Loucy (cell line): Measurements from ENCODE around the gene SUPT3H.

ENCODE experiments used
- H2AFZ ChIP-seq: fragments of 200-600 bp; sonication (generic); 2 replicates; pipeline ENCODE4 v1.6.0; 2016; ENCODE audit warnings: antibody characterized with exemption, mild to moderate bottlenecking, low read length, moderate library complexity
- H3F3A ChIP-seq: fragments of 200-600 bp; 2 replicates; pipeline ENCODE4 v1.6.0; 2016; ENCODE audit warnings: antibody characterized with exemption, low read depth, mild to moderate bottlenecking
- H3K27me3 ChIP-seq: fragments of 200-600 bp; sonication (generic); 2 replicates; pipeline ENCODE4 v1.6.1; 2014; ENCODE audit warnings: low read length, mild to moderate bottlenecking; ENCODE audit not compliant: insufficient read depth, poor library complexity, severe bottlenecking
- H3K36me3 ChIP-seq: fragments of 200-600 bp; sonication (generic); 2 replicates; pipeline ENCODE4 v1.6.1; 2016; ENCODE audit warnings: low read length; ENCODE audit not compliant: insufficient read depth
- H3K4me1 ChIP-seq: fragments of 200-600 bp; sonication (generic); 2 replicates; pipeline ENCODE4 v1.5.1; 2014; ENCODE audit warnings: low read length, mild to moderate bottlenecking; ENCODE audit not compliant: insufficient read depth, poor library complexity, severe bottlenecking
- H3K4me2 ChIP-seq: fragments of 200-600 bp; sonication (generic); 2 replicates; pipeline ENCODE4 v1.6.0; 2014; ENCODE audit warnings: antibody characterized with exemption, low read length, low read depth, mild to moderate bottlenecking; ENCODE audit not compliant: poor library complexity, severe bottlenecking
- H3K4me3 ChIP-seq: fragments of 200-600 bp; sonication (generic); 2 replicates; pipeline ENCODE4 v1.5.1; 2014; ENCODE audit warnings: low read length, mild to moderate bottlenecking, mixed read lengths; ENCODE audit not compliant: poor library complexity, severe bottlenecking
- H3K79me2 ChIP-seq: fragments of 200-600 bp; sonication (generic); 2 replicates; pipeline ENCODE4 v1.6.1; 2014; ENCODE audit warnings: low read length; ENCODE audit not compliant: insufficient read depth
- H3K9ac ChIP-seq: fragments of 200-600 bp; sonication (generic); 2 replicates; pipeline ENCODE4 v1.6.0; 2014; ENCODE audit warnings: mild to moderate bottlenecking, low read depth, low read length, moderate library complexity; ENCODE audit not compliant: poor library complexity, severe bottlenecking
- H3K9me2 ChIP-seq: fragments of 200-600 bp; sonication (generic); replicated peaks from 2 replicates; pipeline ENCODE4 v1.6.1; 2016; ENCODE audit warnings: low read depth, low read length, mixed read lengths
- H3K9me3 ChIP-seq: fragments of 200-600 bp; sonication (generic); 2 replicates; pipeline ENCODE4 v1.6.1; 2014; ENCODE audit warnings: mild to moderate bottlenecking, antibody characterized with exemption, low read length, low read depth; ENCODE audit not compliant: insufficient read depth
- H4K20me1 ChIP-seq: fragments of 200-600 bp; sonication (generic); 2 replicates; pipeline ENCODE4 v1.6.0; 2014; ENCODE audit warnings: antibody characterized with exemption, low read length, mild to moderate bottlenecking; ENCODE audit not compliant: insufficient read depth, poor library complexity, severe bottlenecking
- CTCF ChIP-seq: fragments of 200-600 bp; sonication (generic); conservative IDR thresholded peaks from 2 replicates; pipeline ENCODE4 v1.5.1; 2014; ENCODE audit warnings: mild to moderate bottlenecking, antibody characterized with exemption, low read length
- EZH2phosphoT487 ChIP-seq: fragments of 200-600 bp; IDR thresholded peaks from 2 replicates; pipeline ENCODE4 v1.6.1; 2018; ENCODE audit warnings: antibody characterized with exemption, mild to moderate bottlenecking, moderate library complexity, borderline replicate concordance

The SUPT3H gene

GRCh38 chr6:45009576-45009975 lies 368.2 kb downstream of the SUPT3H start:
- no peaks in the 10 kb centered on the region for H3K9me2 ChIP-seq
- H3K79me2 ChIP-seq: no peaks in the 10 kb centered on the region
- H3K9ac ChIP-seq: no peak overlapping the region
- peaks cover 5% of the 10 kb centered on the region; the same call in 1 of the 2 replicates for H3K9me3 ChIP-seq
- H3K4me1 ChIP-seq: peaks cover 5% of the 10 kb centered on the region
- no peaks in the 10 kb centered on the region for H3K27me3 ChIP-seq
- peaks cover 22% of the 10 kb centered on the region for H3K36me3 ChIP-seq
- no peak overlapping the region for H3K4me2 ChIP-seq
- TF ChIP-seq EZH2phosphoT487 (no peak), CTCF (no peak)
- H2AFZ ChIP-seq: no peak overlapping the region
- no peaks in the 10 kb centered on the region for H4K20me1 ChIP-seq
- no peaks in the 10 kb centered on the region for H3F3A ChIP-seq
- no peak overlapping the region for H3K4me3 ChIP-seq

GRCh38 chr6:45006893-45007292 lies 370.8 kb downstream of the SUPT3H start:
- Histone ChIP-seq H3K4me2 (no peak overlapping the region), H3K36me3 (peaks cover 2% of the 10 kb centered on the region), H3K9ac (no peak overlapping the region), H3K79me2 (no peaks in the 10 kb centered on the region), H3K9me3 (no peaks in the 10 kb centered on the region; the same call in 1 of the 2 replicates), H3K4me1 (peaks cover 13% of the 10 kb centered on the region), H2AFZ (no peak overlapping the region), H3K4me3 (no peak overlapping the region), H3K27me3 (no peaks in the 10 kb centered on the region), H3F3A (peaks cover 3% of the 10 kb centered on the region; the same call in 1 of the 2 replicates), H4K20me1 (no peaks in the 10 kb centered on the region), H3K9me2 (no peaks in the 10 kb centered on the region)
- TF ChIP-seq CTCF (no peak), EZH2phosphoT487 (no peak)

- Histone ChIP-seq H3K27me3 (no peaks in the 10 kb centered on the region), H3K79me2 (no peaks in the 10 kb centered on the region), H3K9me3 (no peaks in the 10 kb centered on the region), H3F3A (peaks cover 4% of the 10 kb centered on the region; the same call in 1 of the 2 replicates), H3K4me2 (no peak overlapping the region), H3K36me3 (no peaks in the 10 kb centered on the region), H3K9me2 (no peaks in the 10 kb centered on the region), H3K9ac (no peak overlapping the region), H2AFZ (no peak overlapping the region), H3K4me3 (no peak overlapping the region), H3K4me1 (peaks cover 29% of the 10 kb centered on the region), H4K20me1 (no peaks in the 10 kb centered on the region)
- no peak for TF ChIP-seq EZH2phosphoT487
- no peak for TF ChIP-seq CTCF
Measured at GRCh38 chr6:45003961-45004360, 373.8 kb downstream of the SUPT3H start.
